ENCODE measurements around the gene ADARB2. TPM values are rescaled to one million over a fixed set of nuclear protein-coding genes. Genes with fewer than 3 reads are reported as not detected.

The ADARB2 gene
- total RNA-seq, 1 donor from 2014 or later, result 1.8 TPM

- H3K27ac Mint-ChIP-seq (ENCODE audit: unreplicated experiment), result no peak overlapping the region
- peaks cover 14% of the 10 kb centered on the region for H3K4me1 Mint-ChIP-seq
- H3K4me3 Mint-ChIP-seq, result no peak overlapping the region
- TF ChIP-seq CTCF (conservative IDR thresholded peaks at IDR 0.05), result no peak
- DNase-seq (ENCODE audit: low read depth, low spot score), result no peak
- H3K36me3 Mint-ChIP-seq (ENCODE audit: low read depth), result no peaks in the 10 kb centered on the region
- H3K9me3 Mint-ChIP-seq, result no peaks in the 10 kb centered on the region
- H3K27me3 Mint-ChIP-seq (ENCODE audit: low read depth), result peaks cover 5% of the 10 kb centered on the region
Measured at GRCh38 chr10:1563028-1563427, 174.3 kb downstream of the ADARB2 start.

GRCh38 chr10:1561731-1562337, 175.5 kb downstream of the ADARB2 start:
- no peak overlapping the region for H3K4me3 Mint-ChIP-seq
- TF ChIP-seq CTCF (conservative IDR thresholded peaks at IDR 0.05), result no peak
- H3K4me1 Mint-ChIP-seq, result peaks cover 14% of the 10 kb centered on the region
- no peak overlapping the region for H3K27ac Mint-ChIP-seq (ENCODE audit: unreplicated experiment)
- no peaks in the 10 kb centered on the region for H3K36me3 Mint-ChIP-seq (ENCODE audit: low read depth)
- no peaks in the 10 kb centered on the region for H3K9me3 Mint-ChIP-seq
- no peak for DNase-seq (ENCODE audit: low read depth, low spot score)
- peaks cover 5% of the 10 kb centered on the region for H3K27me3 Mint-ChIP-seq (ENCODE audit: low read depth)

- Mint-ChIP-seq H3K4me3 (no peak overlapping the region), H3K9me3 (no peaks in the 10 kb centered on the region), H3K27ac (ENCODE audit: unreplicated experiment) (no peak overlapping the region), H3K27me3 (ENCODE audit: low read depth) (peaks cover 5% of the 10 kb centered on the region), H3K4me1 (peaks cover 14% of the 10 kb centered on the region), H3K36me3 (ENCODE audit: low read depth) (no peaks in the 10 kb centered on the region)
- DNase-seq (ENCODE audit: low read depth, low spot score), result no peak
- TF ChIP-seq CTCF (conservative IDR thresholded peaks at IDR 0.05), result no peak
Measured at GRCh38 chr10:1560535-1561192, 176.7 kb downstream of the ADARB2 start.

- Mint-ChIP-seq H3K4me1 (peaks cover 14% of the 10 kb centered on the region), H3K4me3 (no peak overlapping the region), H3K27ac (ENCODE audit: unreplicated experiment) (no peak overlapping the region), H3K27me3 (ENCODE audit: low read depth) (peaks cover 5% of the 10 kb centered on the region), H3K9me3 (no peaks in the 10 kb centered on the region), H3K36me3 (ENCODE audit: low read depth) (no peaks in the 10 kb centered on the region)
- TF ChIP-seq CTCF (conservative IDR thresholded peaks at IDR 0.05), result no peak
- no peak for DNase-seq (ENCODE audit: low read depth, low spot score)
Measured at GRCh38 chr10:1559761-1560160, 177.6 kb downstream of the ADARB2 start.

GRCh38 chr10:1559311-1559710, 178.0 kb downstream of the ADARB2 start:
- Mint-ChIP-seq H3K4me1 (peaks cover 14% of the 10 kb centered on the region), H3K9me3 (no peaks in the 10 kb centered on the region), H3K36me3 (ENCODE audit: low read depth) (no peaks in the 10 kb centered on the region), H3K4me3 (no peak overlapping the region), H3K27ac (ENCODE audit: unreplicated experiment) (no peak overlapping the region), H3K27me3 (ENCODE audit: low read depth) (peaks cover 5% of the 10 kb centered on the region)
- DNase-seq (ENCODE audit: low read depth, low spot score), result no peak
- no peak for TF ChIP-seq CTCF (conservative IDR thresholded peaks at IDR 0.05)
